GM21390 (cell line): Measurements from ENCODE around the gene NR1I2.

Experiments used
- ATAC-seq: cut with Tn5 transposase; IDR thresholded peaks from one replicate; pipeline ENCODE4 v1.9.1; 2021; ENCODE audit not compliant: unreplicated experiment

The NR1I2 gene

DNA sequence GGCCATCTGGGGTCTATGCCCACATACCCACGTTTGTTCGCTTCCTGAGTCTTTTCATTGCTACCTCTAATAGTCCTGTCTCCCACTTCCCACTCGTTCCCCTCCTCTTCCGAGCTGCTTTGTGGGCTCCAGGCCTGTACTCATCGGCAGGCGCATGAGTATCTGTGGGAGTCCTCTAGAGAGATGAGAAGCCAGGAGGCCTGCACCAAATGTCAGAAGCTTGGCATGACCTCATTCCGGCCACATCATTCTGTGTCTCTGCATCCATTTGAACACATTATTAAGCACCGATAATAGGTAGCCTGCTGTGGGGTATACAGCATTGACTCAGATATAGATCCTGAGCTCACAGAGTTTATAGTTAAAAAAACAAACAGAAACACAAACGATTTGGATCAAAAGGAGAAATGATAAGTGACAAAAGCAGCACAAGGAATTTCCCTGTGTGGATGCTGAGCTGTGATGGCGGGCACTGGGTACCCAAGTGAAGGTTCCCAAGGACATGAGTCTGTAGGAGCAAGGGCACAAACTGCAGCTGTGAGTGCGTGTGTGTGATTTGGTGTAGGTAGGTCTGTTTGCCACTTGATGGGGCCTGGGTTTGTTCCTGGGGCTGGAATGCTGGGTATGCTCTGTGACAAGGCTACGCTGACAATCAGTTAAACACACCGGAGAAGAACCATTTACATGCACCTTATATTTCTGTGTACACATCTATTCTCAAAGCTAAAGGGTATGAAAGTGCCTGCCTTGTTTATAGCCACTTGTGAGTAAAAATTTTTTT, 35.9 kb downstream of the NR1I2 start:
- ATAC-seq: no peak

- ATAC-seq: no peak
Observed at GRCh38 chr3:119818937-119819336, 37.0 kb downstream of the NR1I2 start.

GRCh38 chr3:119819806-119820205, 37.9 kb downstream of the NR1I2 start:
- no peak for ATAC-seq

DNA sequence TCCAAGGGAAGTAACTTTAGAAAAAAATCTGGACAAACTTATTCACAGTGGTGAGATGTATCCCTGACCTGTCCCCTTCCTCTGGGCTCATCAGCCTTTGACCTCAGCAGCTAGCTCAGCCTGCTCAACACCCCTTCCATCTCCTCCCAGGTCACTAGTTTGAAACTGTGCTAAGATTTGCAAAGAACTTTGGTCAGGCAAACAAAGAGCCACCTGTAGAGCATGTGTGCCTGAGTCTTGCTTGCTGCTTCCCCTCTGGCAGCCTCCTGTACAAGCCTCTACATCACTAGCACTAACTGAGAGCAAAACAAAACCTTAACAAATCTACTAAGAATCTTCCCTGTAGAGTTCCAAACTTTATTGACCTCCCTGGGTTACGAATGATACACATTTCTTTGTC, 43.9 kb downstream of the NR1I2 start:
- ATAC-seq: no peak

GRCh38 chr3:119826711-119827608, 45.1 kb downstream of the NR1I2 start:
- ATAC-seq: no peak

GRCh38 chr3:119829420-119829819, 47.5 kb downstream of the NR1I2 start:
- no peak for ATAC-seq

- no peak for ATAC-seq
Observed at GRCh38 chr3:119831022-119831421, 49.1 kb downstream of the NR1I2 start.

- no peak for ATAC-seq
Observed at GRCh38 chr3:119831941-119832371, 50.1 kb downstream of the NR1I2 start.

DNA sequence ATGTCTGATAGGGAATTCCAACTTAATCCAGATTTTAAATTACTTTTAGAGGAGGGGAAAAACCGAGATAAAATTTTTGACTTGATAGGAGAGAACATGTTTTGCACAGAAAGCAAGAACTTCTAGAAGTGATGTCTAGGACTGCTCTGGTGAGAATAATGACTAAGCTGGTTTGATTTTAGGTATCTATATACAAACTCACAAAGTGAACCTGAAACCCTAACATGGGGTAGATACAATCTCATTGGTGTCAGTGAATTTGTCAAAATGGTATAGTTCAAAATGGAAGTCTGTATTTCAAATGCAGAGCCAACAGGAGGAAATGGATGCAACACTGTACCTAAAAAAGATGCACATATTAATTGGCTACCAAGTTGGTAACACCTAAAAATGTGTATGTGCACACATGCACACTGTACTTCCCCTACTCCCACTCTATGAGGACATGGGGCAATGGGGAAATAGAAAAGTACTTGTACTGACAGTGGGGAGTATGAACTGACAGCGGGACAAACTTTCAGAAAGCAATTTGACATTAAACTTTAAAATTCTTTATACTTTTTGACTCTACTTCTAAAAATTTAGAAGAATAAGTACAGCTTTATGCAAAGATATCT, 53.0 kb downstream of the NR1I2 start:
- ATAC-seq: no peak

DNA sequence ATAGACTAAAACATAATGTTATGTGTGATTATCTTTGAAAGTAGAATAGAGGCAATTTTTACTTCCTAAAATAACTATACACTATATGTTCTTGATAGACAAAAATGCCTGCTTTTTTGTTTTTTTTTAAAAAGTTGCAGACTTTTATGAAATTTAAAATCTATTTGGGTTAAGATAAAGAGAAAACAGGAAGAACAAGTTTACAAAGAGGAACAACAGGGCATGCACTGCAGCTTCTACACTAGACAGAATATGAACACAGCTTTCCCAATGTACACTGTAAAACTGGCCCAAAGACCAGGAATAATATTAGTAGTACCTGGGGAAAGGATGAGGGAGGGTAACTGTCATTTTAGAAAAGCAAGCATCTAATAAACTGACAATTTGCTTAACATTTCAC, 53.7 kb downstream of the NR1I2 start:
- no peak for ATAC-seq

DNA sequence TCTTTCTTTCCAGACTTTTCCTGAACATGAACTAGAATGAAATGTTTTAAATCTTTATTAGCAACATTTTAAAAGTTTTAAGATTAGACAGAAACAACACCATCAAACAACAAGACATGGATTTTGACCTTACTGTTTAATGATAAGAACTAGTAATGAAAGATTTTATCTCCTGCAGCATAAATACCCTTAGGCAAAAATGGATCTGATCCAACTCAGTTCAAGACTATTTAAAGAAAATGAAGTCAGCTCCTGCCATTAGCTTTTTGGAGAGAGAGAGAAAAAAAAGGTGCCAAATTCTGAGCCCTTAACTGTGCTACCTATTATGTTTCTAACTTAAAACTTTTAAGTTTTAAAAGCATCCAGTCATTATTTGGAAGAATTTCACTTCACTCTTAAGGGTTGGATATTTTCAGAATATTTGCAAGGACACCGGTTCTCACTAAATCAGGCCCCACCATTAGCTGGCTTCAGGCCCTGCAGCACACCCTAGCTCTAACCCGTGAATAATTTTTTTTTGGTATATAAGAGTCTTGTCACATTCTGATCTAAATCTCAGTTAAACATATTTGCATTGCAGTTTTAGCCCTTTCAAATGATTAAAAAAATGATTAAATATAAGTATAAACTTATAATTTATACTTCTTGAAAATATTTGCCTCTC, 60.0 kb downstream of the NR1I2 start:
- no peak for ATAC-seq

GRCh38 chr3:119849126-119849525, 67.2 kb downstream of the NR1I2 start:
- no peak for ATAC-seq

DNA sequence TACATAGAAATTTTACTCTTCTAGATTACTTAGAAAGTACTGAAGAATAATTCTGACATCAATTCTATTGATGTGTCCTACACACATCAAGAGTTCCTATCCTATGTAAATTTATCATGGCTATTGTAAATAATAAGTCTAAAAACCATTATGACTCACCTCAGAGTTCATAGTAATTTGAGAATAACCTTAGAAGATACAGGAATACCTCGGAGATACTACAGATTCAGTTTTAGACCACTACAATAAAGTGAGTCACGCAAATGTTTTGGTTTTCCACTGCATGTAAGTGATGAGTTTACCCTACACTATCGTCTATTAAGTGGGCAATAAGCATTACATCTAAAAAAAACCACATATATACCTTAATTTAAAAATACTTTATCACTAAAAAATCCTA, 74.8 kb downstream of the NR1I2 start:
- ATAC-seq: no peak

DNA sequence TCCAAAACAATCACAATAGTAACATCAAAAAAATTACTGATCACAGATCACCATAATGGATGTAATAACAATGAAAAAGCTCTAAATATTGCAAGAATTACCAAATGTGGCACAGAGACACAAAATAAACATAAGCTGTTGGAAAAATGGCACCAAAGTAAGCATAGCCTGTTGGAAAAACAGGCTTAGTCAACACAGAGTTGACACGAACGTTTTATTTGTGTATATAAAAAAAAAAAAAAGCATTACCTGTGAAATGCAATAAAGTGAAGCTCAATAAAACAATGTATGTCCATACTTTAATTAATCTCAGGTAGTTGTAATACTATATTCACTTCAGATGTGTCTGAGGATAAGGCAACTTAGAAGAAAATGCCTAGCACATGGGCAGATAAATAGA, 77.1 kb downstream of the NR1I2 start:
- ATAC-seq: no peak

DNA sequence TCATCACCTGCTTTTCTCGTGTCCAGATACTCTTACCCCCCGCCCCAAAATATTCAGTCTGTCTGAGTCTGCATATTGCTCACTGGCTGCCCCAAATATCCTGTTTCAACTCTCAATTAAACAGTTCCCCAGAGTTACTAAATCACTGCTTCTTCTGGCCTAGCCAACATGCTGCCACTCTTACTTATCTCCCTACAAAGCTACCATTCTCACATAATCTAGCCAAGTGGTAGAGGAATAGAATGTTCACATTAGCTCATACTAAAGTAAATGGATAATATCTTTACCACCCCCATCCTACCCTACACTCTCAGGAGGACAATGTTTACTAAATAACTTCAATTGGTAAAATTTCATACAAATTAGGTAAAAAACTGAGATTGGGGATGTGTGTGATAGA, 77.8 kb downstream of the NR1I2 start:
- no peak for ATAC-seq

GRCh38 chr3:119861681-119862080, 79.8 kb downstream of the NR1I2 start:
- ATAC-seq: no peak

DNA sequence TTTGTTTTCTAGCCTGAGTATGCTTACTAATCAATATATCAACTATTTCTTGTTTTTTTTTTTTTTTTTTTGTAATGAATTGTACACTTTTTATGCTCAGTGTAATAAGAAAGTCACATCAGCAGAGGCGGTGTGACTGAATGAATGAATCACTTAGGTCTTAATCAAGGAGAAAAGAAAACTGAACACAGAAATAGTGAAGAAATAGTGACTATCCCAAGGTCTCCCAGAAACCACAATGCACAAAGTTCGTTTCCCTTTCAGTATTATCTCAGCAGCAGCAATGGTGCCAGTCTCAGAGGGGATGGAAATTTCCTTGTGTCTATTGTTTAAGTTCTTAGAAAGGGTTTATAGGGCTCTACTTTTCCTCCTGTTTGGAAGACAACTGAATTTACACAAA, 80.7 kb downstream of the NR1I2 start:
- no peak for ATAC-seq

DNA sequence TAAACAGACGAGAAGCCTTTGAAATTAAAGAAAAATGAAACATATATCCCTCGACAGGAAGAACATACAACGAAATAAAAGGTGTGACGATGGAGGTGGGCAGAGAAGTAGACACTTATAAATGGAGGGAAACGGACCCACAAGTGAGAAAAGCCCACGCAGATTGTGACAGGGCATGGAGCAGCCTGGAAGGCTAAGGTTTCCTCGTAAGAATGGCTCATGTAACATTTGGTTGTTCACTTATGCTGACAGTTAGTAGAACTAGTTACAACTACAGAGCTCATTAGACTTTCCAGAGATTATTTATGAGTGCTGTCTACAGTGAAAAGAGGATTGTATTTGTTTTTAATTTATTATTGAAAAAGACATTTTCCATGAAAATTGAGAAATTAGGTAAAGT, 82.6 kb downstream of the NR1I2 start:
- no peak for ATAC-seq
